ENCODE results near the gene SMIM7.

Gene SMIM7

DNA sequence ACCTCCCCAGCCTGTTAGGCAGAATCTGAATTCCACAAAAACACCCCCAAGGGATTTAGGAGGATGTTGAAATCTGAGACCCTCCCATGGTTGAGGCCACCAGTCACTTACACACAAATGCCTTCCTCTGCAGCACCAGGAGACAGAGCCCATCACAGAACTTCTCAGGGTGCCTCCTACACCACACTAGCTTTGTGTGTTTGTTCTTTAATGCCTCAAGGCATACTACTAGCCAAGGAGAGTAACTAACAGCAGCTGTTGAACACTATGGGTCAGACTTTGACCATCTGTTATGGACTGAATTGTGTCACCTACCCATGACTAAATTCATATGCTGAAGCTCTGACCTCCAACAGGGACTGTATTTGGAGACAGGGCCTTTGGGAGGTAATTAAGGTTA lies 22.4 kb downstream of the SMIM7 start:
- TF ChIP-seq GATA2 (IDR thresholded peaks at IDR 0.05; ENCODE audit: low read depth, low read length) (no peak), GATA3 (IDR thresholded peaks at IDR 0.05; ENCODE audit: low read depth, low read length) (no peak)

DNA sequence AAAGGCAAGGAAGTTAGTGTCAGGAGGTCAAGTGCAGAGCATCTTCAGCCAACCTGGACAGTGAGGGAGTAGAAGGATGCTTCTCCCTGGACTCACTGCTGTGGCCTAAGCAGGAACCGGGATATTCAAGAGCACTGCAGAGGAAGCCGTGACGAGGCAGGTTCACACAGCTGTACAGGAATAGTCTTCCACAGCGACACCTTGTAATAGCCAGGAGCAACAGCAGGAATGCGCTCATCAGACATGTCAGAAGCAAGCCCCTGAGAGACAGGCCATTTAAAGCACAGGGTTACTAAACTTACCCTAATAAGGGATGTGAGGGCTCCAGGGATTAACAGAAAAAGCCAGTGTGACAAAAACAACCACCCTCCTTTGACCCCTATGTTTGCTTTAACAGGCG lies 28.5 kb downstream of the SMIM7 start:
- no peak for TF ChIP-seq GATA3 (IDR thresholded peaks at IDR 0.05; ENCODE audit: low read depth, low read length)
- TF ChIP-seq GATA2 (IDR thresholded peaks at IDR 0.05; ENCODE audit: low read depth, low read length): no peak

DNA sequence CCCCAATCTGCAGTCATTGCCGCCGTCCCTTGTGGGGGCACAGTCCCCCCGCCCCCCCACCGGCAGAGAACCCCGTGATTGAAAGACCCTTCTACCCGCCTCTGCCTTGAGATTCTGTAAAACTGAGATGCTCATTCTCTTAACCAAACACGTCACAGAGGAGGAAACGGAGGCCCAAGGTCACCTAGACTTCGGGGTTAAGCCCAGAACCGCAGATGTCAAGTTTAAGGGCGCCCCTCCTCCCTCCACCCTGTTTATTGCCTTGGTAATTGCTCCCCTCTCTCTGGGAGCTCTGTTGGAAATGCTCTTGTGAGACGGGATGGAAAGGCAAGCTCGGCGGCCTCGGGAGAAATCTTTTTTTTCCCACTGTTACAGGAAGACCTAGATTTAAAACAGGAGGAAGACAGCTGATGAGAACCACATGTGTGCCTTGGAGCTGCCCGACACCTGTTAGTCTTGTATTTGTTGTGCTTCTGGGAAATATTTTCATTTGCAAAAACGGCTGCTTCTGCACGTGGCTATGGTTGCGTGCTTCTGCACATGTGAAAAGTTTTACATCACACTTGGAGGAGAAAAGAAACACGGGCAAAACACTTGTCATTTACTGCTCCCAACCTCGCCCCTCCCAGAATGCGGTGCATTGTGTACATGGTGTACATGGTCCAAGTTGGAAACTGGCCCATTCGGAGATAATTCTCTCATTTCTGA lies 30.8 kb downstream of the SMIM7 start:
- TF ChIP-seq GATA3 (IDR thresholded peaks at IDR 0.05; ENCODE audit: low read depth, low read length) (no peak), GATA2 (IDR thresholded peaks at IDR 0.05; ENCODE audit: low read depth, low read length) (no peak)

DNA sequence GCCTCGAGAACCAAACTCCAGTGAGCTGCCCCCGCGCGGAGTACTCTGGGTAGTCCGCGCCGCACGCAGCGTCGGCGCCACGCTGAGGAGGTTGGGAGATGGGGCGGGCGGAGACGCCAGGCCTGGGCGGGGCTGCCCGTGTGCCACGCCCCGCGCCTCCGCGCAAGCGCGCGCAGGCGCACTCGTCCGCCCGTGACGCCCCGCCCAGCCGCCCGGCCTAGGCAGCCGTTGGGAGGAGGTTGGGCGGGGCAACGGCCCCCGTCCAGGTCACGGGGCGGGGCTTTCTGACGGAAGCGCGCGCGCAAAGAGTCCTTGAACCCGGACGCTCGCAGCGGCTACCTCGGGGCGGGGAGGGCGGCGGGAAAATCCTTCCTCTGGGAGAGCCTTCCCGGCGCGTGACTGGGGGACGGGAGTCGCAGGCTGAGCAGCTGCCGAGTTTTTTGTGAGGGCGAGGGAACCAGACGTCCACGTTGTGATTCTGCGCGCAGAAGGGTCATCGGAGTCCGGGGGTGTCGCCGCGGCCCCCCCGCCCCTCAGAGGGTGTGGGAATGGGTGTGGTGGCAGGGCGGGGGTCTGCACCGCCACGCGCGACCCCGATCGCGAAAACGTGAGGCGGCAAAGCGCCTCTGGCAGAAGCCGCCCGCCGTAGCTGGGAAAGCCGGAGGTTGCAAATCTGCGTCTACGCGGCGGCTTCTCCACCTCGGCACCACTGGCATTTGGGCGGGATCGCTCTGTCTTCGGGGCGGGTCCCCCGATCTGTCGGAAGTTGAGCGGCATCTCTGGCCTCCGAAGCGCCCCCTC lies 31.6 kb downstream of the SMIM7 start, which contains the start of gene MED26:
MED26 (minus strand) TSS at position 22 of the 801 bp plus-strand sequence. CDS start 261 bp downstream, outside the sequence.
- TF ChIP-seq GATA2 (IDR thresholded peaks at IDR 0.05; ENCODE audit: low read depth, low read length): no peak
- TF ChIP-seq GATA3 (IDR thresholded peaks at IDR 0.05; ENCODE audit: low read depth, low read length): no peak

DNA sequence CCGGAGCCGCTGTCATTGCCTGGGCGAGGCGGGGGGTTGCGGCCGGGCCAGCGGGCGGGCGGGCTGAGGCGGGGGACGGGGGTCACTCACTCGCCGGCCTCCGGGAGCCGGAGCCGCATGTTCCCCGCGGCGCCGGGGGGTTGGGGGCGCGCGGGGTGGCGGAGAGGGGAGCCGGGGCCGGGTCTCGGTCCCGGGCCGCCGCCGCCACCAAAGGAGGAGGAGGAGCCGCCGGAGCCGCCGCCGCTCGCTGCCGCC lies 32.1 kb downstream of the SMIM7 start:
- TF ChIP-seq GATA2 (IDR thresholded peaks at IDR 0.05; ENCODE audit: low read depth, low read length): no peak
- TF ChIP-seq GATA3 (IDR thresholded peaks at IDR 0.05; ENCODE audit: low read depth, low read length): no peak

DNA sequence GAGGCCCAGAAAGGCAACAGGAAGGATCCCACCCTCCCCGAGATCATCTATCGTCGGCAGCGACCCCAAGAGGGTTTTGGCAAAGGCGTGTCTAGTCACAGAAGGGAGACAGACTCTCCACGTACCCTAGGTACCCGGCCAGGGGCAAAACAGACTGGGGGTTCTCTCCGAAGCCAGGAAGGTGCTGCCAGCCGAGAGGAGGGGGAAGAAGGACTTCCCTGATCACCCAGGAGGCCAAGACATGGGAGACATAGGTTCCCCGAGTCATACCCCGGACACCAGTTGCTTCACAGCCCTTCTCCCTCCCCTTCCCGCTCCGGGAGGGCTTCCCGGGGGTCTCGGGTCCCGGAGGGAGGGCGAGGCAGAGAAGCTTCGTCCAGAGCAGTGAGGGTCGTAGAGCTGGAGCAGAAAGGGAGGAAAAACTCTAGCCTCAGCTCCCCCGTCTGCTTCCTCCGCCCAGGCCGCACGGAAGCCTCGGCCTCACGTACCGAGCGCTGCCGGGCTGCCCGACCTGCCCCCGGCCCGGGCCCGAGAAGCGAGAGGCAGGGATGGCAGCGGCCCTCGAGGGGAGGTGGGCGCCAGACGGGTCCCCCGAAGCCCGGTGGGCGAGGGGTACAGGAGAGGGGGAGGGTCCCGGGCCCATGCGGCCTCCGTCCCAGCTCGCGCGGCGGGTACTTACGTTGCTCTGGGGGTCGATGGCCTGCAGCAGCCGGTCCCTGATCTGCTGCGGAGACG lies 32.6 kb downstream of the SMIM7 start:
- TF ChIP-seq GATA2 (IDR thresholded peaks at IDR 0.05; ENCODE audit: low read depth, low read length) (no peak), GATA3 (IDR thresholded peaks at IDR 0.05; ENCODE audit: low read depth, low read length) (no peak)

DNA sequence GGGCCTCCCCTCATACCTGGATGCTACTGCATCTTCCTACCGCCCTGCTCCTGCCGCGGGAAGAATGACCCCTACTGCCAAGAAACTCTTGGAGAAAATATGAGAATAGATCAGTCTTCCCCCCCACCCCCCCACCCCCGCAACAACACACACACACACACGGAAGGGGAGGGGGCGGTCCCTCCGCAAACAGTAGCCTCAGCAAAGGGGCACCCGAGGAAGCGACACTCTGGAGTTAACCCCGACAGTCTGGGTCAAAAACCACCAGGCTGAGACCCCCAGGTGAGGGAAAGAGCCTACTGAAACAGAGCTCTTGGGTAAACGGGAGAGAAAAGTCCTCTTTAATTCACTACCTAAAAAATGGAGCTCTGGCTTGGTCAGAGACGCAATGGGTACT lies 33.1 kb downstream of the SMIM7 start:
- TF ChIP-seq GATA3 (IDR thresholded peaks at IDR 0.05; ENCODE audit: low read depth, low read length) (no peak), GATA2 (IDR thresholded peaks at IDR 0.05; ENCODE audit: low read depth, low read length) (no peak)

DNA sequence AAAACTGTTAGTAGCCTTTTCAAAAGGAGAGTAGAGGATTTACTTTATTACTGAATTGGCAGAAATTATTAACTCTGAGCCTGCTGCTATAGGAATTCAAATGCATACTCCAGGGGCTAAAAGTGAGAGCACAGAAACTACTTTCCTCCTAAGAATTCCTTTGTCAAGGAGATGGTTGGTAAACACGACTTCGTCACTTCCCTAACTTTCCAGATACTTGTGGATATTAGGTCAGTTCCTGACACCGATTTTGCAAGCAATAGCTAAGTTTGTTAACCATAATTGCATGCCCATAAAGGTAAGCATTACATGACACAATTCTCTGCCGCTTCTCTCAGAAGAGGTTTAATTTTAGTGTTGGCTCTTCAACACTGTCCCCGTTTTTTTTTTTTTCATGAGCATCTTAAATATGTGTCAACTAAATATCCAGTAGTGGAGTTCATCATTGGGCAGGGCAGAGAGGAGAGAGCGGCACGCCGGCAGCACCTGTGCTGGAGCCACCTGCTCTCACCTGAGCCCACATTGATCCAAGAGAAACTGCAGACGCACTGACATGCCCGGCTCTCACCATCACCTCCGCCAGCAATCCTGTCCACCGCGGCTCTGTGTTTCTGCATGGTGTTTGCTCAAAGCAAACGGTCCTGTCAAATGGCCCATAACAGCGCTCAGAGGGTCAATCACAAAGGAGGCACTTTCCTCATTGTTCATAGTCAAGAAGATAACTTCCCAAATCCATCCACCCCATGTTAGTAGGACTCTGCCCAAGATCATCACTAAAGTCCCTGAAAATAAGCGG lies 34.6 kb downstream of the SMIM7 start:
- TF ChIP-seq GATA2 (IDR thresholded peaks at IDR 0.05; ENCODE audit: low read depth, low read length) (no peak), GATA3 (IDR thresholded peaks at IDR 0.05; ENCODE audit: low read depth, low read length) (no peak)

DNA sequence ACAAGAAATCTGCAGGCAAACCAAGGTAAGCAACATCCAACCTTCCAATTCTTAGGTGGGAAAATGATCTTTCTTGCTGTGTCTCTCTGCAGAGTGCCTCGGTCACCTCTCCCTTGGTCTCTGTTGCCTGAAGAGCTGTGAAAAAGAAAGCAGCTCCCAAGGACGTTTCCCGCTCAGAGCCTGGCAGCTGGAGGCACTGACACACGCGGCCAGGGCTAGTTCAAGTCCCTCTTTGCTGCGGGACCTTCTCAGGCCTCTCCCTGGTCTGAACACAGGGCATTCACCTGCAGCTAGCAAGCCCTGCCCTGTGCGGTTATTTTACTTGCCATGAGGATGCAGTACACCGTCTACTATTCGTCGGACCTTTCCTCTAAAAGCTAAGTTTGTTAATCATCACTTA lies 35.7 kb downstream of the SMIM7 start:
- TF ChIP-seq GATA2 (IDR thresholded peaks at IDR 0.05; ENCODE audit: low read depth, low read length) (no peak), GATA3 (IDR thresholded peaks at IDR 0.05; ENCODE audit: low read depth, low read length) (no peak)

DNA sequence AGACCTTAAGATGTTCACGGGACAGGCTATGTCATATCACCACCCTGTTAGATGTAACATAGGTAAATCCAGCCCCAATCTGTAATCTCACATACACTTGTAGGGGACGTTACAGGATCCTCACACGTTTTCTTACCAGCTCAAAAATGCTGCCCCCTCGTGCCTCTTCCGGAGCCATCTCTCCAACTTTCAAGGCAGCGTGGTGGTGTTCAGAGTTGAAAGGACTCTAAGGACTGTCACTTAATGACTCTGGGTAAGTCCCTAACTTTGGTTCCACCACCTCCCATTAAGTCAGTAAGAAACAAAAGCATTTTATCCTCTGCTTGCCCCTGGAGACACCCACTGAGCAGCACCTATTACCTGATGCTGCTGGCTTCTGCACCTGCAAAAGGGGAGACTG lies 36.4 kb downstream of the SMIM7 start:
- TF ChIP-seq GATA2 (IDR thresholded peaks at IDR 0.05; ENCODE audit: low read depth, low read length) (no peak), GATA3 (IDR thresholded peaks at IDR 0.05; ENCODE audit: low read depth, low read length) (no peak)

DNA sequence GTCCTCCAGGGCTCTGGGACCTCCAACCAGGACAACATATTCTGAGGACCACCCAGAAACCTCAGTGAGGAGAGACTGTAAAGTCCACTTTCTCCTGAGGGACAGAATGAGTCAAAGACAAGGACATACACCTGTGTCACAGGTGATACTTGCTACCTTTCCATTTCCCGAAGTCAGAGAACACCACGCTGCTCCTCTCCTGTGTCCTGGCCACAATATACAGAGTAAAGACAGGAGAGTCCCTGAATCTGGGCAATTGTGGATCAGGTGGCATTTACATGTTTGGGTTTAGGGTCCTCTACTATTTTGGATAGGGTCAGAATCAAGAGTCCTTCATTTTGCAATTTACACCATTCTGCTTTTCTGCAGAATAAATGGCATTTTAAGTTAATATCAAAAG lies 36.9 kb downstream of the SMIM7 start:
- TF ChIP-seq GATA2 (IDR thresholded peaks at IDR 0.05; ENCODE audit: low read depth, low read length) (no peak), GATA3 (IDR thresholded peaks at IDR 0.05; ENCODE audit: low read depth, low read length) (no peak)

DNA sequence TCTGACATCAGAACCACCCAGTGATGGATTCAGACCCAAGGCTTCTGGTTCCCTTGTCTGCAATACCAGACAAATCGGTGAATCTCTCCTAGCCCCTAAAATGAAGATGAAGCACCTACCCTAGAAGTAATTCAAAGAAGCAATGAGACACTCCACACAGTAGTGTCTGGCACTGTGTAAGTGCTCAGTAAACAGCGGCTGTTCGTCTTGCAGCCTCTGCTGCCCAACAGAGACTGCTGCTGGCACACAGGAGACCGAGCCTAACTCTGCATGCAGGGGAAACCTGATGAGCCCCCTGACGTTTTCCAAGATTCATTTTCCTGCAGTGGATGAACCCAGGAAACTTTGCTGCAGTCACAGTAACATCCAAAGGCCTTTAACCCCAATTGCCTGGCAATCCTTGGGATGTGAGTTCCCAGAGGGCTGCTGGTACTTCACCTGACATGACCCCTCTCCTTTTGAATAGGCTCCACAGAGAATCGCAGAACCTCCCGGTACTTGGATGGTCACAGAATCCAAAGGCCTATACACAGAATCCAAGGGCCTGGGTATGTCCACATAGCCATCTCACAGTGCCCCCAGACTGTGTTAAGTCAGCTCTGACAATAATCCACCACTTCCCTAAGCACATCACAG lies 38.7 kb downstream of the SMIM7 start:
- TF ChIP-seq GATA3 (IDR thresholded peaks at IDR 0.05; ENCODE audit: low read depth, low read length): no peak
- TF ChIP-seq GATA2 (IDR thresholded peaks at IDR 0.05; ENCODE audit: low read depth, low read length): no peak

DNA sequence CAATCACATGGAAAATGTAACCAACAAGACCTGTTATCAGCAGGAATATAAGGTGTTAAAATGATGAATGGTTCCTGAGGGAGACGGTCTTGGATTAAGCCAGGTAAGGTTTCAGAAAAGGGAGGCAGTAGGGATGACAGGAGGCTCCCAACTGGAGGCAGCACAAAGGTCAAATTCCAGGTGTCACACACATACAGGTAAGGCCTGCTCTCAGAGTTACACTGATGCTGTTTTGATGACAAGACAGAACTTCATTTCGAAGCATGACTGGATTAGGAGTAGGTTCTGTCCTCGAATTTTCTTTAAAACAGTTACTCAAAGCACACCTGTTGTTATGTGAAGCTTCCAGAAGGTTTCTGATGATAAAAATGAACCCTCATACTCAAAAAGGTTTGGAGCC lies 39.4 kb downstream of the SMIM7 start:
- TF ChIP-seq GATA2 (IDR thresholded peaks at IDR 0.05; ENCODE audit: low read depth, low read length): no peak
- no peak for TF ChIP-seq GATA3 (IDR thresholded peaks at IDR 0.05; ENCODE audit: low read depth, low read length)

All from SH-SY5Y (cell line).